ENCODE measurements around the gene CBFA2T3.

- TF ChIP-seq ZBTB49 (tag by site-specific recombination; IDR thresholded peaks at IDR 0.05; ENCODE audit: low read depth) (no peak), ZNF311 (tag by site-specific recombination; IDR thresholded peaks at IDR 0.05; ENCODE audit: borderline replicate concordance) (no peak), ZBTB7A (tag by site-specific recombination; IDR thresholded peaks at IDR 0.05; ENCODE audit: low read depth) (no peak), ZNF747 (tag by site-specific recombination; IDR thresholded peaks at IDR 0.05) (no peak), ZNF184 (tag by site-specific recombination; IDR thresholded peaks at IDR 0.05) (no peak), REST (tag by site-specific recombination; IDR thresholded peaks at IDR 0.05) (no peak), HOXA7 (CRISPR knock-in tag; IDR thresholded peaks at IDR 0.05; ENCODE audit: borderline replicate concordance) (no peak), KLF1 (tag by site-specific recombination; IDR thresholded peaks at IDR 0.05) (no peak), ZNF701 (tag by site-specific recombination; IDR thresholded peaks at IDR 0.05) (no peak)
These were observed 33.4 kb upstream of the CBFA2T3 start for GRCh38 chr16:89010210-89010925.

Data from HEK293 (cell line).